Naive B cell (primary cell): ENCODE measurements around the gene CISD2. TPM values are rescaled to one million over a fixed set of nuclear protein-coding genes. Genes with fewer than 3 reads are reported as not detected.
"Not testable (repeated sequence)": the region's sequence is repeated elsewhere in the genome, so short reads cannot be mapped to it uniquely, and the experiment has no call there.

Experiments
- ATAC-seq, 2 donors: fragments of 150-1000 bp; cut with Tn5 transposase; 2 replicates each; pipeline ENCODE4 v1.10.0; 2021; ENCODE audit warnings: low read depth in 2 of 2, mild to moderate bottlenecking in 2 of 2, moderate library complexity in 2 of 2
- DNase-seq: peaks from one replicate; pipeline ENCODE4 v3.0.0; 2022
- H3K27ac Mint-ChIP-seq, 6 donors: one replicate each; pipeline ENCODE4 v1.8.0; 2020 to 2022; ENCODE audit warnings: mild to moderate bottlenecking in 6 of 6, mixed read lengths in 6 of 6, moderate library complexity in 5 of 6, inconsistent platforms in 2 of 6
- H3K27me3 Mint-ChIP-seq, 3 donors: one replicate each; pipeline ENCODE4 v1.8.0; 2021 to 2022; ENCODE audit warnings: mixed read lengths in 3 of 3, mild to moderate bottlenecking in 1 of 3
- H3K36me3 Mint-ChIP-seq, 2 donors: one replicate each; pipeline ENCODE4 v1.8.0; 2020 to 2022; ENCODE audit warnings: mixed read lengths in 2 of 2, inconsistent platforms in 1 of 2, mild to moderate bottlenecking in 1 of 2
- H3K4me1 Mint-ChIP-seq, 3 donors: one replicate each; pipeline ENCODE4 v1.8.0; 2020 to 2022; ENCODE audit warnings: mixed read lengths in 3 of 3, inconsistent platforms in 1 of 3, mild to moderate bottlenecking in 1 of 3, moderate library complexity in 1 of 3
- H3K4me3 Mint-ChIP-seq, 8 donors: one replicate each; pipeline ENCODE4 v1.8.0; 2020 to 2022; ENCODE audit warnings: mild to moderate bottlenecking in 8 of 8, mixed read lengths in 8 of 8, moderate library complexity in 8 of 8, inconsistent platforms in 2 of 8
- H3K9me3 Mint-ChIP-seq, 7 donors: one replicate each; pipeline ENCODE4 v1.8.0; 2020 to 2022; ENCODE audit warnings: mixed read lengths in 7 of 7, mild to moderate bottlenecking in 5 of 7, inconsistent platforms in 2 of 7, moderate library complexity in 1 of 7
- polyA plus RNA-seq, 6 donors: library from polyadenylated mRNA; unstranded; fragments of 300-500 nt; fragmentation: Illumina TruSeq; gene quantifications; one replicate each; pipeline ENCODE4 v1.2.3, GENCODE V29; 2021; ENCODE audit warnings: low read depth in 6 of 6

Gene CISD2
- polyA plus RNA-seq, 6 donors from 2014 or later, result 18.6 to 35.3 (median 27.1) TPM

- not testable (repeated sequence) for H3K9me3 Mint-ChIP-seq, H3K4me1 Mint-ChIP-seq, H3K27me3 Mint-ChIP-seq, ATAC-seq, H3K4me3 Mint-ChIP-seq, DNase-seq, H3K36me3 Mint-ChIP-seq, H3K27ac Mint-ChIP-seq
Measured at GRCh38 chr4:102889866-102890265, 21.1 kb downstream of the CISD2 start.

GRCh38 chr4:102896547-102896946 is 27.8 kb downstream of the CISD2 start:
- H3K4me3 Mint-ChIP-seq, ATAC-seq, H3K4me1 Mint-ChIP-seq, H3K27ac Mint-ChIP-seq, H3K36me3 Mint-ChIP-seq, H3K9me3 Mint-ChIP-seq, H3K27me3 Mint-ChIP-seq, DNase-seq: not testable (repeated sequence)

- not testable (repeated sequence) for DNase-seq, H3K4me3 Mint-ChIP-seq, H3K36me3 Mint-ChIP-seq, H3K9me3 Mint-ChIP-seq, H3K4me1 Mint-ChIP-seq, H3K27me3 Mint-ChIP-seq, H3K27ac Mint-ChIP-seq, ATAC-seq
Measured at GRCh38 chr4:102897610-102898009, 28.8 kb downstream of the CISD2 start.

GRCh38 chr4:102901804-102902203 is 33.0 kb downstream of the CISD2 start:
- DNase-seq (no peak), ATAC-seq (no peak)
- Mint-ChIP-seq H3K4me1 (no peaks in the 10 kb centered on the region), H3K9me3 (no peaks in the 10 kb centered on the region), H3K36me3 (no peaks in the 10 kb centered on the region), H3K4me3 (no peak overlapping the region), H3K27me3 (no peaks in the 10 kb centered on the region), H3K27ac (no peak overlapping the region)

- ATAC-seq (no peak), DNase-seq (no peak)
- H3K36me3 Mint-ChIP-seq, result peaks cover 34 to 60% of the 10 kb centered on the region in 2 donors
- no peak overlapping the region for H3K4me3 Mint-ChIP-seq
- no peaks in the 10 kb centered on the region for H3K4me1 Mint-ChIP-seq
- H3K27me3 Mint-ChIP-seq, result no peaks in the 10 kb centered on the region
- H3K27ac Mint-ChIP-seq, result no peak overlapping the region
- H3K9me3 Mint-ChIP-seq, result peaks cover 24 to 53% (median 42%) of the 10 kb centered on the region in 7 donors
Measured at GRCh38 chr4:102918859-102919258, 50.1 kb downstream of the CISD2 start.

GRCh38 chr4:102919697-102920096 is 50.9 kb downstream of the CISD2 start:
- H3K4me3 Mint-ChIP-seq, H3K27me3 Mint-ChIP-seq, H3K27ac Mint-ChIP-seq, DNase-seq, H3K4me1 Mint-ChIP-seq, ATAC-seq: not testable (repeated sequence)
- Mint-ChIP-seq H3K36me3 (peaks cover 26 to 51% of the 10 kb centered on the region in 2 donors), H3K9me3 (peaks cover 19 to 44% (median 38%) of the 10 kb centered on the region in 7 donors)

- peaks cover 0 to 5% (median 0%) of the 10 kb centered on the region in 7 donors for H3K9me3 Mint-ChIP-seq
- H3K27me3 Mint-ChIP-seq, result no peaks in the 10 kb centered on the region
- H3K4me3 Mint-ChIP-seq, result no peak overlapping the region
- DNase-seq (no peak), ATAC-seq (no peak)
- H3K4me1 Mint-ChIP-seq, result no peaks in the 10 kb centered on the region
- no peak overlapping the region for H3K27ac Mint-ChIP-seq
- peaks cover under 1 to 12% of the 10 kb centered on the region in 2 donors for H3K36me3 Mint-ChIP-seq
Measured at GRCh38 chr4:102935716-102936115, 66.9 kb downstream of the CISD2 start.

GRCh38 chr4:102938063-102938462 is 69.3 kb downstream of the CISD2 start:
- H3K27ac Mint-ChIP-seq, result peak overlapping the region in 1 of 6 donors; percentile 41
- H3K9me3 Mint-ChIP-seq, result peaks cover 0 to 17% (median 11%) of the 10 kb centered on the region in 7 donors
- H3K4me1 Mint-ChIP-seq, H3K4me3 Mint-ChIP-seq, DNase-seq, H3K27me3 Mint-ChIP-seq, ATAC-seq: not testable (repeated sequence)
- peaks cover 16 to 21% of the 10 kb centered on the region in 2 donors for H3K36me3 Mint-ChIP-seq

Other genes with a start within 250 kb of the CISD2 start
- 10 to 100 TPM; 53.2 to 65.9 (median 55.0) TPM for gene MANBA, start 108.0 kb upstream of the CISD2 start, polyA plus RNA-seq
- gene UBE2D3, start 41.4 kb upstream of the CISD2 start, polyA plus RNA-seq, result 100 to 1,000 TPM; 352 to 705 (median 440) TPM
- gene SLC9B1, start 150.7 kb downstream of the CISD2 start, polyA plus RNA-seq, result 10 to 100 TPM in 1 of 6 donors, 1 to 10 TPM in 5; 1.7 to 12.5 (median 2.6) TPM
- gene SLC9B2, start 207.8 kb downstream of the CISD2 start, polyA plus RNA-seq, result 10 to 100 TPM; 10.2 to 26.3 (median 16.5) TPM
- 10 to 100 TPM; 12.9 to 22.9 (median 18.7) TPM for gene BDH2, start 230.8 kb downstream of the CISD2 start, polyA plus RNA-seq